ENCODE results near the gene SH3BGRL2.
"Not testable (repeated sequence)": the region's sequence is repeated elsewhere in the genome, so short reads cannot be mapped to it uniquely, and the experiment has no call there.

The SH3BGRL2 gene

GRCh38 chr6:79704200-79704599, 73.1 kb downstream of the SH3BGRL2 start:
- no peak for DNase-seq

- no peak for DNase-seq
Measured at GRCh38 chr6:79705456-79705995, 74.4 kb downstream of the SH3BGRL2 start.

- DNase-seq, result no peak
Measured at GRCh38 chr6:79706527-79706926, 75.4 kb downstream of the SH3BGRL2 start.

GRCh38 chr6:79707621-79708020, 76.5 kb downstream of the SH3BGRL2 start:
- no peak for DNase-seq

- DNase-seq, result no peak
Measured at GRCh38 chr6:79708095-79708791, 77.1 kb downstream of the SH3BGRL2 start.

GRCh38 chr6:79710127-79710526, 79.0 kb downstream of the SH3BGRL2 start:
- no peak for DNase-seq

GRCh38 chr6:79711167-79711566, 80.0 kb downstream of the SH3BGRL2 start:
- no peak for DNase-seq

- DNase-seq, result no peak
Measured at GRCh38 chr6:79712144-79712543, 81.0 kb downstream of the SH3BGRL2 start.

- DNase-seq, result no peak
Measured at GRCh38 chr6:79712616-79713135, 81.5 kb downstream of the SH3BGRL2 start.

GRCh38 chr6:79713701-79714322, 82.7 kb downstream of the SH3BGRL2 start:
- DNase-seq, result peak; percentile 34

- DNase-seq, result no peak
Measured at GRCh38 chr6:79717989-79718388, 86.9 kb downstream of the SH3BGRL2 start.

GRCh38 chr6:79718509-79719247, 87.5 kb downstream of the SH3BGRL2 start:
- no peak for DNase-seq

- no peak for DNase-seq
Measured at GRCh38 chr6:79719248-79719960, 88.3 kb downstream of the SH3BGRL2 start.

GRCh38 chr6:79724816-79725215, 93.7 kb downstream of the SH3BGRL2 start:
- no peak for DNase-seq

- DNase-seq, result no peak
Measured at GRCh38 chr6:79731471-79731870, 100.3 kb downstream of the SH3BGRL2 start.

GRCh38 chr6:79733388-79733787, 102.3 kb downstream of the SH3BGRL2 start:
- no peak for DNase-seq

GRCh38 chr6:79734374-79734773, 103.2 kb downstream of the SH3BGRL2 start:
- DNase-seq, result no peak

GRCh38 chr6:79735183-79735582, 104.1 kb downstream of the SH3BGRL2 start:
- no peak for DNase-seq

GRCh38 chr6:79737172-79737571, 106.0 kb downstream of the SH3BGRL2 start:
- no peak for DNase-seq

GRCh38 chr6:79742030-79742429, 110.9 kb downstream of the SH3BGRL2 start:
- no peak for DNase-seq

- DNase-seq, result not testable (repeated sequence)
Measured at GRCh38 chr6:79745282-79745681, 114.2 kb downstream of the SH3BGRL2 start.

- not testable (repeated sequence) for DNase-seq
Measured at GRCh38 chr6:79746325-79746724, 115.2 kb downstream of the SH3BGRL2 start.

- DNase-seq, result no peak
Measured at GRCh38 chr6:79750806-79751205, 119.7 kb downstream of the SH3BGRL2 start.
